Ureter (tissue), 1 donor: ENCODE results near the gene TRMT11. TPM values are rescaled to one million over a fixed set of nuclear protein-coding genes. Genes with fewer than 3 reads are reported as not detected.
A peak's percentile ranks its signal among the peaks of the same experiment; 100 is the strongest.
"Not testable (repeated sequence)": the region's sequence is repeated elsewhere in the genome, so short reads cannot be mapped to it uniquely, and the experiment has no call there.

Experiments
- DNase-seq: peaks from one replicate; pipeline ENCODE4 v3.0.0-alpha.2; 2020; ENCODE audit warnings: low spot score
- total RNA-seq: library from RNA; stranded (reverse); gene quantifications from one replicate; pipeline ENCODE4 v1.2.4, GENCODE V29; 2023
- donor health status: DM: yes; HTN: yes; CAD: no.

TRMT11 gene
- total RNA-seq: 27.4 TPM

DNA sequence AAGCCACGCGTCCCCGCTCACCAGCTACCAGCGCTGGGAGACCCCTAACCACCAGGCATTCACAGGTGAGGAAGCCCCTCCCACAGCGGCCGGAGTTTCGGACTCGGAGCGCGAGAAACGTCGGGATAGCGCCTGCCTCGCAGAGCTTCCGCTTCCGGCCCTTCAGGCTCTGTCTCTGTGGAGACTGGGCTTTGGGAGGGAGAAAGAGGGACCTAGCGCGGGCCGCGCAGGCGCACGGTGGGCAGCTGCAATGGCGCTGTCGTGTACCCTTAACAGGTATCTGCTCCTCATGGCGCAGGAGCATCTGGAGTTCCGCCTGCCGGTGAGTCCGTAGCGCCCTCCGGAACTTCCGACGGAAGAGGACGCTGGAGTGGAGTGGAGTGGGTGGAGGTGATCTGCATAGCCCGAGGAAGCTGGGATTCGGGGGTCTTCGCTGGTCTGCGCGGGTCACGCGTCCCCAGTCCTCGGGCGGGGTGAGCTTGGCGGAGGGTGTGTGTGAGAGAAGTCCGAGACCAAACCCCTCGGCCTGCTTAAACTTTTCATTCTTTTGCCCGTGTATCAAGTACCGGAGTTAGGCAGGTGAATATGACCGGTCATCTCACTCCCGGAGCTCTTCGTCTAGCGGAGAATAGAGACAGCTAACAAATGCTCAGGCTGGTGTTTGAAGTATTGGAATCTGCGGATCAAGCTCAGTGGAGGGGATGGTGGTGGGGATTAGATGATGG lies at the start of gene TRMT11:
TRMT11 (plus strand) TSS at position 240 of the 725 bp plus-strand sequence; CDS start at position 251, 11 bp downstream.
- peak; percentile 90 for DNase-seq

DNA sequence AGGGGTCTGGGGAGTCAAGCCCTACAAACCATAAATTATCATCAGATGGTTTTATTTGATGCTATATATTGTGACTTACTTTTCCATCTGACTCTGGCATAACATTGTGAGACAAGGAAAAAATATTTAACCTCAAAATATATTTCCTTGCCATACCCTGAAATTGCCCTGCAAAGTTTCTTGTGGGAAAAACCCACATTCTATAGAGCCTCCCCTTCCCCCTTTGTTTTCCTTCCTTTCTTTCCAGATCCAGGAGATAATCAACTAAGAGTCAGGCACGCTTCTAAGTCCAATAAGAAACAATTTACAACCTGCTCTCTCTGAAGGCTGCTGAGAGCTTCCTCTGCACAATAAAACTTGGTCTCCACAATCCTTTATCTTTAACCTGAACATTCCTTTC lies 47.3 kb upstream of the TRMT11 start:
- no peak for DNase-seq

DNA sequence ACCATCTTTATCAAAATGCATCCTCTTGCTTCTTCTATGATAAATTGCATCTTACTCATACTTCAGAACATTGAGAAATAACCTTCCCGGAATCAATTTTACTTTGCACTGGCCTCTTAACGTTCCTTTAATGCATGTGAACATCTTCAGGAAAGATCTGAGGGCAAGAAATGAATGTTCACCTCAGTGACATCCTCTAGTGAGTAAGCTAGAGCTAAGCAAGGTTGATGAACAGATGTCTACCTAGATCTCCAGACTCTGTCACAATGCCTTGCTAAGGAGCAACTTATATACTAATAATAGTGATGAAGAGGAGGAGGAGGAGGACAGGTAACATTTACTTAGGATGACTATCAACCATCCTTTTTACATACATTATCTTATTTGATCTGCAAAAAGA lies 46.5 kb upstream of the TRMT11 start:
- no peak for DNase-seq

DNA sequence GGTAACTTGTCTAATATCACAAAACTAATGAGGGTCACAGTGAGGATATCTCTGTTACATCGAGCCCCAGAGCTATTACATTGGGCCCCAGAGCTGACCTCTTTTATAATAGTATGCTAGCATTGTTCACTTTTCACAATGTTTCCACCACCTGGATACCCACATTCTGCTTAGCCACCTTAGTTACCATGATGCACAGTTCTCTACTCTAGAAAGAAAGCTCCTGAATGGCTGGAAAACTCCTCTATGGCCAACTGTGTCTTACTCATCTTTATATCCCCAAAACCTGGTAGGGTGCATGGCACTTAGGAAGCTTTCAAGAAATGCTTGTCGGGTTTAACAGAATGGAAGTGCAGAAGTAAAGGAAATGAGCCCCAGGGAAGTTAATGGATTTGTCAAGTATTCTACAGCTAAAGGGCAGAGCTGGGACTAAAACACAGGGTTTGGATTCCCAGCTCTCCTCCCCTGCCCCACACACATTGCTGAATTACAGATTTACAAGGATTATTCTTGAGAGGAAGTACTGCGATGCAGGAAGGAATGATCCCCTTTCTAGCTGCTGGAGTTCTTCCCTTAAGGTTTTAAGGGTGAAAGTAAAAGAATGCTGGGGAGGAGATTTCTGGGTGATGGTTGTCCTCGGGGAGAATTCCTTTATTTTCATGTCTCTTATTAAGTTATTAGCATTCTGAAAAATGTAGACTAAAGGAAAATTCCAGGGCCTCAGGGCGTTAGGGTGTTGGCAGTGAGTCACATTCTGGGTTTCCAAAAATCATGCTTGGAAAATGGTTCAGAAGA lies 45.9 kb upstream of the TRMT11 start:
- no peak for DNase-seq

DNA sequence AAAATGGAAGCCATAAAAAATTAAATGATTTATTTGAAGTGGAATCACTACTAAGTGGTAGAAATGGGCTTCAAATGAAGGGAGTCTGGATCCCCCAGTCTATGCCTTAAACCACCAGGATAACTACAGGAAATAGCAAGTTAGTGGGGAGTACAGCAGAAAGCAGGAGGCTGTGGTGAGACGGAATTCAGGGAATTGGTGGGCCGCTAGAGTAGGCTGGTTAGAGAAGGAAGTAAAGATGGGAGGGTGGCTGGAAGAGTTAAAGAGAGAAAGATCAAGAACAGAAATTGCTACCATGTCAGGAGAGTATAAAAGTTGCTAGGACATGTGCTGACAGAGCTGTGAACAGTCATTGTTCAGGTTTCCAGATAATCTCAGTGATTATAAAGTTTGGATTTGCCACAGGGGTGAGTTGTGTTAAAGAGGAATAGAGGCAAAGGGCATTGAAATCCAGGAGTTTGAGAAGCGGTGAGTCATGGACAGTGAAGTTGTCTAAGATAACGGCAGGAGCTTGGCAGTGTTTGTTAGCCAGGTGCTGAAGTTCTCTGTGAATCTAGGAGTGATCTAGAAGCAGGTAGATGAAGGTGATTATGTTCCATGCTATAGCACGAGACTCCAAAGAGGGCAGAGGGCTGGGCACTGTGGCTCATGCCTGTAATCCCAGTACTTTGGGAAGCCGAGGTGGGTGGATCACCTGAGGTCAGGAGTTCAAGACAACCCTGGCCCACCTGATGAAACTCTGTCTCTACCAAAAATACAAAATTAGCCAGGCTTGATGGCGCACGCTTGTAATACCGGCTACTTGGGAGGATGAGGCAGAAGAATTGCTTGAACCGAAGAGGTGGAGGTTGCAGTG lies 43.4 kb upstream of the TRMT11 start:
- no peak for DNase-seq

DNA sequence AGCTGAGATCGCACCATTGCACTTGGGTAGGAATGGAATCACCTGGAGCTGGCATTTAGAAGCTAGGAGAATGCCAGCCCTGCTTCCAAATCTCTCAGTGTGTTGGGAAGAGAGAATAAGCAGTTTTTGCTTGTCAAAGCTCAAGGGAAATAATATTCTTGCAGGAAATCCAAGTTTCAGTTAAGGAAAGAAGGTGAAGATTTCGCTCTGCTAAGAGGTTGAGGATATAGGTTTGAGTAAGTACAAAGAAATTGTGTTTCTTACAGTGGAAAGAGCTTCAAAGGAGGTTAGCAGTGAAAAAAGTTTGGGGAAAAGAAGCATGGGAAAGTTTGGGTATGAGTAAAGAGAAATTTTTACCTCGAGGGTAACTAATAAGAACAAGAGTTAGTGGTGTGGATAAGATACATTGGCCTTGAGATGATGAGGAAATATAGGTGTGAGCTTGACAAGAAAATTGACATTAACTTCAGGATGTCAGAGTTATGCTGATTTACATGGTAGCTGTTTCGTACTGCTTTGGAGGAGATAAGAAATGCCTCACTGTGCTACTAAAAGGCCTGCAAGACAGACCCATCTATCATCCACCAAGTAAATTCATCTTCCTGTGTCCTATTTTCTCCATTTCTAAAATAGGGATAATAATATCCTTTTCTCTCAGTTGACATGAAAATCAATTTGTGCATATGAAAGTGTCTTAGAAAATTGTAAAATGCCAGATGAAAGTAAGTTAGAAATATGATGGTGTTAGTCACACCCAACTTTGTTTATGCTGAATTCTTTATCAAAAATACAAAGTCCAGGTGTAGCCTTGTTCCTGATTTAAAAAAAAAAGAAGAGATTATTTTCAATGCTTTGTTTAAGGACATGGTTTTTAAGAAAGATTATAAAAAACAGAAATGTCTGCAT lies 42.6 kb upstream of the TRMT11 start:
- no peak for DNase-seq

DNA sequence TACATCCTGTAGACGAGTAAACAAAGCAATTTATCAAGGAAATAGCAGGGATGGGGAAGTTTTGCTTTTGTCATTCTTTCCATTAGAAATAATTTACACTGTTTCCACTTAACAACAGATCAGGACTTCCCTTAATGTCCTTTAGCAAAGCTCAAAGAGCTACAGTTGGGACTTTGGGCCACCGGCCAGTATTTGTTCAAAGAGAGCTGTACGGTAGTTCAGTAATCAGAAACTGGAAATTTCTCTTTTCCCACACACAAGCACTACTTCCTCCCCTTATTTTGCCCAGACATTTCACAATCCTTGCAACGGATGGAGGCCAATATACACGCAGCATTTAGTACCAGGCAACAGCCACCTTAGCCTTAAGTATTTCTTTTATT lies 41.9 kb upstream of the TRMT11 start:
- no peak for DNase-seq

DNA sequence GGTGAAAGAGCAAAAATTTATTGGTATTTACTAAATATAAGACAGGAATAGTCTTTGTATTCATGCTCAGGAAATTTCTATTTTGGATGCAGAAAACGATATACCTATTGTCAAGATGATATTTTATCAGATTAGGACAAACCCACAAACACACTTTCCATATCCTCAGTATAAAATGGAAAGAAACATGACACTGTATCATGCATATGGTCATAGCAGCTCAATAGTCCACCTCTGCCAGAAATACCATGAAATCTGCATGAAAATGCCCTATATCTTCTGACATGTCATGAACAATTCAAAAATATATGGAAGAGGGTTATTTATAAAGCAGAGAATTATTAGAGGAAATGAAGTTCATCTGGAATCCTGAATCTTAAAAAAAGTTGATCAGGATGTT lies 41.4 kb upstream of the TRMT11 start:
- no peak for DNase-seq

DNA sequence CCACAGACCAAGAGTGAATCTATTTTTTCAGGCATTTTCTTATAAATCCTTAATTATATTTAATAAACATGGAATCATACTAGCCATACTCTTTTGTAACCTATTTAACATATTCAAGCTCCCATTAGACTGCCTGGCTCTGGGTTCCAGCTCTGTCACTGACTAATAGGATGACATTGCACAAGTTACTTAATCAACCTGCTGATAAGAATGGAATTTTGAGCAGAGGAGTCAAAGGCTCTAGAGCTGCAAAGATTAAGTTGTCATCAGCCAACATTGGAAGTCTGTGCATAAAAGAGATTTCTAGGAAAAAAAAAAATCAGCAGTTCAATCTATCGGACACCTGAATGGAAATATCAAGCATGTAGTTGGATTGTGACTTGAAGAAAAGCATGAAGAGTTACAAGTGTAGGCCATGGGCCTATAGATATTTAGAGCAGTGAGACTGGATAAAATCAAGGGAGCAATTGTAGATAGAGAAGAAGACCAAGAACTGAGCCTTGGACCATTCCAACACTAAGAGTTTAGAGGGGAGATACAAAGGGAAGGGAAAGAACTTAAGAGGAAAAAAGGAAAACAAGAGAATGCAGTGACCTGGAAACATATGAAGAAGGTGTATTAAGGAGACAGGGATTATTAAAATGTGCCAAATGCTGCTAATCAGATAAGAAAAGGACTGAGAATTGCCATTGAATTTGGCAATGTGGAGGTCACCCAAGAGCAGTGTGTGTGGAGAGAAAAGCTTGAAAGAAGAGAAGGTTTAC lies 40.8 kb upstream of the TRMT11 start:
- no peak for DNase-seq

DNA sequence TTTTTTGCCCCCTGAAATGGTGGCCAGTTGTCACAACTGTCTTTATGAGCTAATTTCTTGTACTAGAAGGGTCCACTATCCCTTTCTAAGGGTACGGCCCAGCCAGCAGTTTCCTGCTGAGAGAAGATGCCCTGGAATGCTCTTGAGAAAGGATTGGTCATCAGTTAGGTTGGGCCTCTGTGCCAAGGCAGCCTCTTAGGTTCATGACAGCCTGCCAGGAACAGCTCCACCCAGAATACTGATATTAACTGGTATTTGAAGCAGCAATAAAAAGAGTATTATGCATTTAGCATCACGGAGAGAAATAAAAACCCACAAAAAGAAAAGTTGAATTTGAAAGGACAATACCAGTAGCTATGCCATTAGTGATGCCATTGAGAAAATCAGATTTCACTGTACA lies 38.7 kb upstream of the TRMT11 start:
- no peak for DNase-seq

DNA sequence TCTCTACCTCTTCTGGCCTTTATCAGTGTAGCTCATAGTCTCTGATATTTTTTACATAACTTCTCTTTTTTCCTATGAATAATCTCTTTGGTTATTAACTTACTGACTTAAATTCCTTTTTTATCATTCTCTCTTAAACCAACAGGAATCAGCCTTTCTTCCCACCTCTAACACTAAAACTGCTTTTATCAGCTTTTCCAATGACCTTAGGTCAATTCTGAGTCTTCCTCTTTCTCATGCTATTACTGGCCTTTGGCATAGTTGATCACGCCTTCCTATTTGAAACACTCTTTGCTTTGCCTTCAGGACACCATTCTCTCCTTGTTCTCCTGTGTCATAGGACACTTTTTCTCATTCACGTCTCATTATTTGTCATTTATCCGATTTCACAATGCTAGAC lies 37.9 kb upstream of the TRMT11 start:
- DNase-seq: no peak

DNA sequence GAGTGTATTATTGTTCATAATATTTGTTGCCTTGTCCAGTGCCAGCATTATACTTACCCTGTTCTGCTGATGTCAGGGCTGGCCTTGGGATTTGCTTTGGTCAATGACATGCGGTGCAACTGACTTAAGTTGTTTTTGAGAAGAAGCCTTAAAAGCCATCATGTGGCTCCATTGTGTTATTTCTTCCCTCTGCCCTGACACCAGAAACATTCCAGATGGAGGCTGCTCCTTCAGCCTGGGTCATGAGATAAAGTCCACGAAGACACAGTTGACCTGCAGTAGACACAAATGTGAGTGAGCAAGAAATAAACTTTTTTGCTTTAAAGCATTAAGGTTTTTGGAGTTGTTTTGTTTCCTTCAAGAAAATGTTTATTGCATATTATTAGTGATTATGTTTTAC lies 37.3 kb upstream of the TRMT11 start:
- no peak for DNase-seq

DNA sequence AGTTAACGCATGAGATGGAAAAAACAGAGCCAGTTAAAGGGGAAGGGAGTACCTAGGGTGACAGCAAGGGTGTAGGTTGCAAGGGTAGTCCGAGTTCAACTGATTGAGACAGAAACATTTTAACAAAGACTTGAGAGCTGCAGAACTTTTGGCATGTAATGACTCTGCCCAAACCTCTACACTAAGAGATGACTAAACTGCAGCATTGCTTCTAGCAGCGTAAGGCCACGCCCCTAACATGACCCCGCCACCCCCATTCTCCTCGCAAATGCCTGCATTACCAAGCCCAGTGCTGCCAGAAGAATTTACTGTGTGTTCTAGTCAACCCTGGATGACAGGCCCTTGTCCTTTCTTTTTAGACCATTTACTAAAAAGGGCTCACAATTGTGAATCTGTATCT lies 36.0 kb upstream of the TRMT11 start:
- DNase-seq: no peak

DNA sequence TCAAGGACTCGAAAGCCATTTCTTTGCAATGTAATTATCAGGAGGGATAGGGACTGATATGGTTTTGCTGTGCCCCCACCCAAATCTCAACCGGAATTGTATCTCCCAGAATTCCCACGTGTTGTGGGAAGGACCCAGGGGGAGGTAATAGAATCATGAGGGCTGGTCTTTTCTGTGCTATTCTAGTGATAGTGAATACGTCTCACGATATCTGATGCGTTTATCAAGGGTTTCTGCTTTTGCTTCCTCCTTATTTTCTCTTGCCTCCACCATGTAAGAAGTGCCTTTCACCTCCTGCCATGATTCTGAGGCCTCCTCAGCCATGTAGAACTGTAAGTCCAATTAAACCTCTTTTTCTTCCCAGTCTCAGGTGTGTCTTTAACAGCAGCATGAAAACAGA lies 35.6 kb upstream of the TRMT11 start:
- DNase-seq: not testable (repeated sequence)

DNA sequence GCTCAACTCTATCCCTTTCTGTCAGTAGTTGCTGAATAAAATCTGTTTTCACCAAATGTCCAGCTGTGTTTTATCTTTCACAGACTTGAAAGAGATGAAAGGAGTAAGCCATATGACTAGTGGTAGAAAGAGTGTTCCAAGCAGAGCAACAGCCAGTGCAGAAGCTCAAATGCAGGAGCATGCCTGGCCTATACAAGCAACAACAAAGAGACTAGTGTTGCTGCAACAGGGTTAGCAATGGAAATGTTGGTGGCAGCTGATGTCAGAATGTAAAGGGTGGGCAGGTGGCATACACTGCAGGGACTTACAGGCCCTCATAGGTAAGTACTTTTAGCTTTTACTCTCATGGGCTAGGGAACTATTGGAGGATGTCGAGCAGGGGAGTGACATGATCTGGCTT lies 35.0 kb upstream of the TRMT11 start:
- no peak for DNase-seq

DNA sequence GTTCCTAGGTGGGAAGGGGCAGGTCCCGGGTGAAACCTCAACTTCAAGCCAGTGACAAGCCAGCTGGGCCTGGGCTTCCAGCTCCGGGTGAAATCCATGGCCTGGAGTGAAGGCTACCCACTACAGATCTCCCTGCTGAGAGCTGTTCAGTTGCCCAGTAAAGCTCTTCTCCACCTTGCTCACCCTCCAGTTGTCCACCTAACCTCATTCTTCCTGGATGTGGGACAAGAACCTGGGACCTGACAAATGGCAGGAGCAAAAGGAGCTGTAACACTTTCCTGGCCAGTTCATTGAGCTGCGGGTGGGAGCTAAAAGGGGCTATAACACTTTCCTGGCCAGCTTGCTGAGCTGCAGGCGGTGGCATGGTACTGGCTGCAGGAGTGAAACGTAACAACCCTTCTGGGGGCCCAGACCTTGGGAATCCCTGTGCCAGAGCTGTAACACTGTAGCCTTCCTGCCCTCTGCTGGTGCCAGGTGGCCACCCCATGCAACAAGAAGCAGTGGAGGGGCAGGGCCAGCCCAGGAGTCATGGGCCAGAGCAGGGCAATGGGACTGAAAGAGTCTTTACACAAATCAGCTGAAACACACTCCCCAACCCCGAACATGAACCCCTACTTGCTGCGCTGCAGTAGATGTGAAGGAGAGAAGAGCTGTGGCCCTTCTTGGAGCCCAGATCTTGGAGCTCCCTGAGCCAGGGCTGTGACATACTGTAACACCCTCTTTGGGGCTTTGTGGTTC lies 33.4 kb upstream of the TRMT11 start:
- DNase-seq: no peak

DNA sequence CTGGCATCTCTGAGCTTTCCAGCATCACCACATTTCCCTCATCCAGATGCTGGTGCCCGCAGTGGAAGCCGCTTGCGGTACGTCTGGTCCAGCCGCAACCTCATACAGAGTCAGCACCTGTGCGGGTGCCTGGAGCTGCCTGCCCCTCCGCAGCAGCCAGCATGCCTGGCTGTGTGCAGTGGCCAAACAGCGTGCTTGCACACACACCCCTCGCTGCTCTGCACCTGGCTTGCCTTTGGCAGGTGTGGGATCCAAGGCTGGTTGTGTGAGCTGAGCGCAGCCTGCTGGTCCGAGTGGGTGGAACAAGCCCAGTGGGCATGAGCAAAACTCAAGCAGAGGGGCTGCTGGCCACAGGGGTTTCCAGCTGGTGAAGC lies 32.9 kb upstream of the TRMT11 start:
- no peak for DNase-seq

DNA sequence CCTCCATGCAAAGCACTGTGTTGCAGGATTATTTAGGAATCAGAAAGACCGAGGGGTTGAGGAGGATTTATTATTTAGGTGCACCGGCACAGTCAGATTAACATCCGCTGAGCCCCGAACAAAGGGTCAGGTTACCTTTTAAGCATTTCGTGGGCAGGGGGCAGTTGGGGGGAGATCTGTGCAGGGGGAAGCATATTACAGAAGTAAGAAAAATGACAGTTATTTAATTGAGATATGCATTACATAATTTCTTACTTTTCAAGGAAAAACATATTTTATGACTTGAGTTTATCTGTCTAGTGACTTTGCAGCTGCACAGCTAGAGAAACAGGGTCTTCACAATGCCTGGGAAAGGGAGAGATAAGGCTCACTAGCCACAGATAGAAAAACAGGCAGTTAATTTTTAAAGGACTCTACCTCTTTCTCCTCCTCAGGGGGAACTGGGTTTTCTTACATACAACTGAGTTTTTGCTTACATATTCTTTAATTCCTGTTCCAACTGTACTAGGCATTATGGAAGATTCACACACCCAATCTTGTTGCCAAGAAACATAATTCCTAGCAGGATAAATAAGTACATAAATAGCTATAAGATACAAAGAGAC lies 31.5 kb upstream of the TRMT11 start:
- no peak for DNase-seq

DNA sequence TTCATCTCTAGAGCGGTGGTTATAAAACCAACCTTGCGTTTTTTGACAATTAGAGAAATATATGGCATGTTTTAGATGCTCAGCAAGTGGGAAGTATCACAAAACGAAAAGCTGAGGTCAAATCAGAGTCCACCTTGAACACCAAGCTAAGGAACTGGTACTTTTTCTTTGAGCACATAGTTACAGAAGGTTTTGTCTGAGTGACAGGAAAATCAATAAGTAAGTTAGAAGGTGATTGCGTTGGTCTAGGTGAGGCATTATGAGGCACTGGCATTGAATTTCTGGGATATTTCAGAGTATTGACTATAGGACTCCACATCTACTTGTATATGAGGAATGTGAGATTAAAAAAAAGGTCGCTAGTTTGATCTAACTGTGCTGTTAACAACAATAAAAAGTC lies 30.4 kb upstream of the TRMT11 start:
- DNase-seq: no peak
